Right atrium auricular region (tissue), 2 donors: ENCODE results near the gene CINP. TPM values are rescaled to one million over a fixed set of nuclear protein-coding genes. Genes with fewer than 3 reads are reported as not detected.

Experiments
- DNase-seq: peaks from one replicate; pipeline ENCODE4 v3.0.0-alpha.2; 2019; ENCODE audit warnings: low spot score
- H3K27ac ChIP-seq, 2 donors: fragments of 200-600 bp; sonication (generic); 1 replicate in 1 of 2; 2 replicates in 1 of 2; pipeline ENCODE4 v1.5.1; 2016 to 2019
- H3K27me3 ChIP-seq, 2 donors: fragments of 200-600 bp; sonication (generic); one replicate each; pipeline versions ENCODE4 v1.5.1 to v1.6.0; 2017 to 2019
- H3K36me3 ChIP-seq: fragments of 200-600 bp; sonication (generic); one replicate; pipeline ENCODE4 v1.5.1; 2016
- H3K4me1 ChIP-seq, 2 donors: fragments of 200-600 bp; sonication (generic); one replicate each; pipeline versions ENCODE4 v1.5.1 to v1.6.0; 2017 to 2019
- H3K4me3 ChIP-seq, 2 donors: fragments of 200-600 bp; sonication (generic); 1 replicate in 1 of 2; 2 replicates in 1 of 2; pipeline ENCODE4 v1.5.1; 2017 to 2019; ENCODE audit warnings: mild to moderate bottlenecking in 1 of 2, moderate library complexity in 1 of 2
- H3K9me3 ChIP-seq, 2 donors: fragments of 200-600 bp; sonication (generic); one replicate each; pipeline ENCODE4 v1.5.1; 2019
- CTCF ChIP-seq, 2 donors: fragments of 200-600 bp; sonication (generic); IDR thresholded peaks; one replicate each; pipeline ENCODE4 v1.5.1; 2019; ENCODE audit warnings: antibody characterized with exemption in 2 of 2
- total RNA-seq, 2 donors: library from RNA; depleted of rRNA; stranded (reverse); fragments of >200 nt; gene quantifications; one replicate each; pipeline ENCODE4 v1.1.0, GENCODE V29; 2016

Gene CINP
- total RNA-seq, 2 donors from 2014 or later: 25.0 to 31.3 TPM

- Histone ChIP-seq H3K4me1 (peaks cover 0 to 3% of the 10 kb centered on the region in 2 donors), H3K4me3 (no peak overlapping the region), H3K36me3 (peaks cover 11% of the 10 kb centered on the region), H3K9me3 (no peaks in the 10 kb centered on the region), H3K27me3 (no peaks in the 10 kb centered on the region), H3K27ac (no peak overlapping the region)
- no peak for DNase-seq
- no peak for TF ChIP-seq CTCF (IDR thresholded peaks at IDR 0.05)
These were observed 36.1 kb downstream of the CINP start for GRCh38 chr14:102326583-102326982.

- Histone ChIP-seq H3K4me3 (no peak overlapping the region), H3K27ac (no peak overlapping the region), H3K27me3 (no peaks in the 10 kb centered on the region), H3K36me3 (peaks cover 11% of the 10 kb centered on the region), H3K4me1 (peaks cover 0 to 5% of the 10 kb centered on the region in 2 donors), H3K9me3 (no peaks in the 10 kb centered on the region)
- TF ChIP-seq CTCF (IDR thresholded peaks at IDR 0.05): no peak
- no peak for DNase-seq
These were observed 36.8 kb downstream of the CINP start for GRCh38 chr14:102325791-102326345.

GRCh38 chr14:102323102-102323501 lies 39.6 kb downstream of the CINP start:
- Histone ChIP-seq H3K9me3 (no peaks in the 10 kb centered on the region), H3K4me1 (peaks cover 0 to 25% of the 10 kb centered on the region in 2 donors), H3K27me3 (no peaks in the 10 kb centered on the region), H3K36me3 (peaks cover 11% of the 10 kb centered on the region), H3K4me3 (no peak overlapping the region), H3K27ac (peak overlapping the region in 1 of 2 donors; percentile 30)
- peak; percentile 29 to 52 for TF ChIP-seq CTCF (IDR thresholded peaks at IDR 0.05)
- DNase-seq: peak; percentile 73

GRCh38 chr14:102321456-102322422 lies 41.0 kb downstream of the CINP start:
- Histone ChIP-seq H3K9me3 (no peaks in the 10 kb centered on the region), H3K27ac (no peak overlapping the region), H3K4me3 (no peak overlapping the region), H3K27me3 (no peaks in the 10 kb centered on the region), H3K4me1 (peaks cover 0 to 30% of the 10 kb centered on the region in 2 donors), H3K36me3 (peaks cover 11% of the 10 kb centered on the region)
- TF ChIP-seq CTCF (IDR thresholded peaks at IDR 0.05): no peak
- DNase-seq: no peak

GRCh38 chr14:102320671-102321455 lies 41.8 kb downstream of the CINP start:
- no peak for TF ChIP-seq CTCF (IDR thresholded peaks at IDR 0.05)
- no peak for DNase-seq
- Histone ChIP-seq H3K4me1 (peaks cover 0 to 30% of the 10 kb centered on the region in 2 donors), H3K36me3 (peaks cover 4% of the 10 kb centered on the region), H3K9me3 (no peaks in the 10 kb centered on the region), H3K4me3 (peak overlapping the region in 1 of 2 donors; percentile 76), H3K27me3 (no peaks in the 10 kb centered on the region), H3K27ac (peak overlapping the region; percentile 95 to 98)
